Vagina (tissue), 2 donors: ENCODE results near the gene CFDP1.

Experiments used
- CTCF ChIP-seq, 3 experiments: fragments of 450-650 bp in 2 of 3; fragments of 200-600 bp in 1 of 3; sonication (generic) in 1 of 3; IDR thresholded peaks; one replicate each; pipeline ENCODE4 v1.5.1; 2017 to 2019; ENCODE audit warnings: antibody characterized with exemption in 3 of 3, mild to moderate bottlenecking in 2 of 3, moderate library complexity in 2 of 3
- POLR2AphosphoS5 ChIP-seq, 2 donors: sonication (generic); formaldehyde crosslinking; IDR thresholded peaks; one replicate each; pipeline ENCODE4 v1.9.0; 2017; ENCODE audit warnings: antibody characterized with exemption in 2 of 2, mild to moderate bottlenecking in 2 of 2, low read depth in 1 of 2; ENCODE audit not compliant: insufficient read depth in 1 of 2

GRCh38 chr16:75478480-75479345 lies 45.4 kb upstream of the CFDP1 start:
- no peak for TF ChIP-seq CTCF (IDR thresholded peaks at IDR 0.05)
- no peak for TF ChIP-seq POLR2AphosphoS5 (IDR thresholded peaks at IDR 0.05; ENCODE audit: insufficient read depth in 1 of 2, low read depth in 1 of 2)
